Nephron progenitor cell (in vitro differentiated cells): Measurements from ENCODE around the gene CACNA1B.

ENCODE experiments used
- DNase-seq: peaks from one replicate; pipeline ENCODE4 v3.0.0; 2021
- H3K27ac Mint-ChIP-seq: 2 replicates; pipeline ENCODE4 v1.8.0; 2021; ENCODE audit warnings: mild to moderate bottlenecking, moderate library complexity, mixed read lengths
- H3K27me3 Mint-ChIP-seq: 2 replicates; pipeline ENCODE4 v1.8.0; 2021; ENCODE audit warnings: mild to moderate bottlenecking, low read depth, mixed read lengths; ENCODE audit not compliant: poor library complexity
- H3K36me3 Mint-ChIP-seq: 2 replicates; pipeline ENCODE4 v1.8.0; 2021; ENCODE audit warnings: low read depth, mixed read lengths
- H3K4me1 Mint-ChIP-seq: 2 replicates; pipeline ENCODE4 v1.8.0; 2021; ENCODE audit warnings: mixed read lengths
- H3K4me3 Mint-ChIP-seq: 2 replicates; pipeline ENCODE4 v1.8.0; 2021; ENCODE audit warnings: mild to moderate bottlenecking, moderate library complexity, mixed read lengths
- H3K9me3 Mint-ChIP-seq: 2 replicates; pipeline ENCODE4 v1.8.0; 2021; ENCODE audit warnings: mild to moderate bottlenecking, moderate library complexity, mixed read lengths
- CTCF ChIP-seq: fragments of 200-600 bp; sonication (generic); IDR thresholded peaks from 2 replicates; pipeline ENCODE4 v1.5.0; 2021; ENCODE audit warnings: antibody characterized with exemption

CACNA1B gene

GRCh38 chr9:137919095-137919465 is 41.5 kb downstream of the CACNA1B start:
- Mint-ChIP-seq H3K27me3 (peaks cover 7% of the 10 kb centered on the region), H3K9me3 (peaks cover 14% of the 10 kb centered on the region)

GRCh38 chr9:137919649-137920141 is 42.1 kb downstream of the CACNA1B start:
- DNase-seq: no peak
- Mint-ChIP-seq H3K4me3 (no peak overlapping the region), H3K27me3 (peaks cover 7% of the 10 kb centered on the region), H3K4me1 (peaks cover 29% of the 10 kb centered on the region), H3K36me3 (no peaks in the 10 kb centered on the region), H3K9me3 (peaks cover 14% of the 10 kb centered on the region), H3K27ac (peak overlapping the region; percentile 38)
- TF ChIP-seq CTCF: no peak

More at GRCh38 chr9:137919095-137919465, 41.5 kb downstream of the CACNA1B start:
- peaks cover 29% of the 10 kb centered on the region for H3K4me1 Mint-ChIP-seq
- no peak for TF ChIP-seq CTCF
- peak overlapping the region; percentile 38 for H3K27ac Mint-ChIP-seq
- DNase-seq: no peak
- H3K4me3 Mint-ChIP-seq: no peak overlapping the region
- no peaks in the 10 kb centered on the region for H3K36me3 Mint-ChIP-seq

- H3K27me3 Mint-ChIP-seq: peaks cover 7% of the 10 kb centered on the region
- no peak for TF ChIP-seq CTCF
- no peak overlapping the region for H3K4me3 Mint-ChIP-seq
- peaks cover 29% of the 10 kb centered on the region for H3K4me1 Mint-ChIP-seq
- no peaks in the 10 kb centered on the region for H3K36me3 Mint-ChIP-seq
- DNase-seq: no peak
- H3K27ac Mint-ChIP-seq: no peak overlapping the region
- H3K9me3 Mint-ChIP-seq: peaks cover 18% of the 10 kb centered on the region
These were observed 43.2 kb downstream of the CACNA1B start for GRCh38 chr9:137920753-137921152.

GRCh38 chr9:137924169-137924568 is 46.6 kb downstream of the CACNA1B start:
- Mint-ChIP-seq H3K27me3 (peaks cover 7% of the 10 kb centered on the region), H3K9me3 (peaks cover 47% of the 10 kb centered on the region), H3K27ac (no peak overlapping the region), H3K4me3 (no peak overlapping the region), H3K36me3 (no peaks in the 10 kb centered on the region), H3K4me1 (peaks cover 7% of the 10 kb centered on the region)
- DNase-seq: no peak
- no peak for TF ChIP-seq CTCF

GRCh38 chr9:137924761-137925369 is 47.3 kb downstream of the CACNA1B start:
- H3K27me3 Mint-ChIP-seq: peaks cover 4% of the 10 kb centered on the region
- no peak for DNase-seq
- no peaks in the 10 kb centered on the region for H3K36me3 Mint-ChIP-seq
- H3K4me3 Mint-ChIP-seq: no peak overlapping the region
- H3K9me3 Mint-ChIP-seq: peaks cover 47% of the 10 kb centered on the region
- no peak for TF ChIP-seq CTCF
- no peak overlapping the region for H3K27ac Mint-ChIP-seq
- no peaks in the 10 kb centered on the region for H3K4me1 Mint-ChIP-seq

- no peaks in the 10 kb centered on the region for H3K36me3 Mint-ChIP-seq
- no peak for TF ChIP-seq CTCF
- no peak overlapping the region for H3K27ac Mint-ChIP-seq
- DNase-seq: no peak
- no peaks in the 10 kb centered on the region for H3K4me1 Mint-ChIP-seq
- H3K4me3 Mint-ChIP-seq: no peak overlapping the region
- peaks cover 3% of the 10 kb centered on the region for H3K27me3 Mint-ChIP-seq
- H3K9me3 Mint-ChIP-seq: peaks cover 86% of the 10 kb centered on the region
These were observed 66.1 kb downstream of the CACNA1B start for GRCh38 chr9:137943655-137944054.
